Stimulated activated CD8-positive, alpha-beta memory T cell treated with anti-CD3 and anti-CD28 coated beads, Interleukin-7, amount 100 ng/mL, for 24 hours (primary cell): ENCODE data around the gene GFOD2.
"Not testable (repeated sequence)": the region's sequence is repeated elsewhere in the genome, so short reads cannot be mapped to it uniquely, and the experiment has no call there.

Experiments used
- DNase-seq: peaks from one replicate; pipeline ENCODE4 v3.0.0-alpha.2; 2020; ENCODE audit warnings: low read depth

GFOD2 gene

GRCh38 chr16:67702130-67702529 lies 17.0 kb downstream of the GFOD2 start:
- no peak for DNase-seq

GRCh38 chr16:67701420-67701819 lies 17.7 kb downstream of the GFOD2 start:
- DNase-seq, result no peak

- DNase-seq, result no peak
Observed at GRCh38 chr16:67699265-67699664, 19.9 kb downstream of the GFOD2 start.

GRCh38 chr16:67697422-67698185 lies 21.5 kb downstream of the GFOD2 start:
- no peak for DNase-seq

- no peak for DNase-seq
Observed at GRCh38 chr16:67694611-67695010, 24.5 kb downstream of the GFOD2 start.

GRCh38 chr16:67693517-67694285 lies 25.4 kb downstream of the GFOD2 start:
- DNase-seq, result not testable (repeated sequence)

GRCh38 chr16:67685388-67686112 lies 33.6 kb downstream of the GFOD2 start:
- DNase-seq, result no peak

- no peak for DNase-seq
Observed at GRCh38 chr16:67683767-67684166, 35.3 kb downstream of the GFOD2 start.

GRCh38 chr16:67679935-67680897 lies 38.9 kb downstream of the GFOD2 start:
- no peak for DNase-seq

GRCh38 chr16:67678354-67679023 lies 40.6 kb downstream of the GFOD2 start:
- no peak for DNase-seq

GRCh38 chr16:67677712-67678111 lies 41.4 kb downstream of the GFOD2 start:
- DNase-seq, result no peak

- no peak for DNase-seq
Observed at GRCh38 chr16:67676939-67677338, 42.2 kb downstream of the GFOD2 start.

- DNase-seq, result no peak
Observed at GRCh38 chr16:67676516-67676915, 42.6 kb downstream of the GFOD2 start.

- no peak for DNase-seq
Observed at GRCh38 chr16:67675999-67676398, 43.1 kb downstream of the GFOD2 start.

GRCh38 chr16:67675579-67675935 lies 43.6 kb downstream of the GFOD2 start:
- no peak for DNase-seq

GRCh38 chr16:67674851-67675578 lies 44.1 kb downstream of the GFOD2 start:
- no peak for DNase-seq

GRCh38 chr16:67673712-67674580 lies 45.2 kb downstream of the GFOD2 start:
- DNase-seq, result no peak

GRCh38 chr16:67672739-67673662 lies 46.1 kb downstream of the GFOD2 start:
- DNase-seq, result no peak
